ENCODE measurements around the gene C5. TPM values are rescaled to one million over a fixed set of nuclear protein-coding genes. Genes with fewer than 3 reads are reported as not detected.
A peak's percentile ranks its signal among the peaks of the same experiment; 100 is the strongest.

Gene C5
- total RNA-seq, 1 experiment from 2014 or later = 0.57 TPM

DNA sequence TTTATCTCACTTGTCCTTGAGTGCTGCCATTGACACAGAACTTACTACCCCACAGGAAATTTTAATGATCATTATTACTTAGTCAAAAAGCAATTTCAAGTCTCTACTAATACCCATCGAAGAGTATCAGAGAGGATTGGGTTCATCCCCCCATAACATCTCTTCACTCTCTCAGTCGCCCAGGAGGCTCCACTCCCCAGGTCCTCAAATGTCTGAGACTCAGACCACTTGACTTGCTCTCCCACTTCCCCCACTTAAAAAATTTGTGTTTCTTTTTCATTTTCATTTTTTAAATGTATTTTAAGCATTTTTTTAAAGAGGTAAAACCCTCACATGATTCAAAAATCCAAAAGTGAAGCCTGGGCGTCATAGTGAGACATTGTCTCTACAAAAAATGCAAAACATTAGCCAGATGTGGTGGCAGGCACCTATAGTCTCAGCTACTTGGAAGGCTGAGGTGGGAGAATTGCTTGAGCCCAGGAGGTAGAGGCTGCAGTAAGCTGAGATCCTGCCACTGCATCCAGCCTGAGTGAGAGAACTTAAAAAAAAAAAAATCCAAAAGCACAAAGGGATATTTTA, 66.7 kb downstream of the C5 start (continued):
- TF ChIP-seq ZNF512 (CRISPR knock-in tag; IDR thresholded peaks at IDR 0.05; ENCODE audit: borderline replicate concordance) (no peak), GRHL2 (CRISPR knock-in tag; IDR thresholded peaks at IDR 0.05; ENCODE audit: insufficient replicate concordance, severe bottlenecking) (no peak), MYBL2 (CRISPR knock-in tag; IDR thresholded peaks at IDR 0.05) (no peak), SP1 (CRISPR knock-in tag; conservative IDR thresholded peaks at IDR 0.05) (no peak)

GRCh38 chr9:120982836-120983235, 67.2 kb downstream of the C5 start:
- TF ChIP-seq HMGXB4 (CRISPR knock-in tag; IDR thresholded peaks at IDR 0.05) (no peak), KAT7 (CRISPR knock-in tag; IDR thresholded peaks at IDR 0.05; ENCODE audit: borderline replicate concordance) (no peak), GTF2I (CRISPR knock-in tag; conservative IDR thresholded peaks at IDR 0.05) (no peak), TEAD4 (CRISPR knock-in tag; IDR thresholded peaks at IDR 0.05) (no peak), PRRX2 (CRISPR knock-in tag; IDR thresholded peaks at IDR 0.05) (no peak), ZNF317 (CRISPR knock-in tag; IDR thresholded peaks at IDR 0.05; ENCODE audit: borderline replicate concordance, low read depth) (no peak)
- TF ChIP-seq, protein P1, sequence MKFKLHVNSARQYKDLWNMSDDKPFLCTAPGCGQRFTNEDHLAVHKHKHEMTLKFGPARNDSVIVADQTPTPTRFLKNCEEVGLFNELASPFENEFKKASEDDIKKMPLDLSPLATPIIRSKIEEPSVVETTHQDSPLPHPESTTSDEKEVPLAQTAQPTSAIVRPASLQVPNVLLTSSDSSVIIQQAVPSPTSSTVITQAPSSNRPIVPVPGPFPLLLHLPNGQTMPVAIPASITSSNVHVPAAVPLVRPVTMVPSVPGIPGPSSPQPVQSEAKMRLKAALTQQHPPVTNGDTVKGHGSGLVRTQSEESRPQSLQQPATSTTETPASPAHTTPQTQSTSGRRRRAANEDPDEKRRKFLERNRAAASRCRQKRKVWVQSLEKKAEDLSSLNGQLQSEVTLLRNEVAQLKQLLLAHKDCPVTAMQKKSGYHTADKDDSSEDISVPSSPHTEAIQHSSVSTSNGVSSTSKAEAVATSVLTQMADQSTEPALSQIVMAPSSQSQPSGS (CRISPR knock-in tag; IDR thresholded peaks at IDR 0.05; ENCODE audit: borderline replicate concordance, low read depth) = no peak

DNA sequence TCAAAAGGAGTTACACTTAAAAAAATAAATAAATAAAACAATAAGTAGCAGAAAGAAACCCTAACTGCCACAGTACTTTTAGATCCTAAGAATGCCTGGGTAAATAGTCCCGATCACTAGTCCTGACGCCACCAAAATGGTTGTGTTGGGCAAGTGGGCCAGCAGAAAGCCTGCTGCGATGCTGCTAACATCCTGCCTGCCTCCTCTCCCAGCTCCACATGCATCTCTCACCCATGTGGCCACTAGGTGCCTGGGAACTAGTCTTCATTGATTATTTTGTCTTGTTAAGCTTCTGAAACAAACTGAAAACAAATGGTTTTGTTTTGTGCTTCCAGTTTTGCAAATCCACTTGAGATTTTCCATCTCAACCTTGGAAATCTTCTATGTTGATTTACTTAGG, 69.1 kb downstream of the C5 start:
- H3K36me3 Mint-ChIP-seq = no peaks in the 10 kb centered on the region
- peaks cover 3% of the 10 kb centered on the region; the same call in 1 of the 2 replicates for H3K27me3 Mint-ChIP-seq (ENCODE audit: low read depth)
- no peak overlapping the region; the same call in 1 of the 2 replicates for H3K27ac Mint-ChIP-seq
- H3K9me3 Mint-ChIP-seq = peaks cover 3% of the 10 kb centered on the region
- no peak overlapping the region for H3K4me3 Mint-ChIP-seq
- DNase-seq (ENCODE audit: low spot score) (no peak), ATAC-seq (peak; percentile 75)
- ChIA-PET POLR2A (interaction anchor here (1.2 kb wide), 1 partner anchor 23 kb away, joined by 3 read pairs; no protein-coding TSS in a partner anchor), CTCF (interaction anchor here (0.6 to 3.3 kb wide), 50 partner anchors 9 to 421 kb away, joined by 3 to 71 read pairs (median 5); partner anchors contain the start of genes C5, CNTRL, FBXW2 and GSN)
- peaks cover 8% of the 10 kb centered on the region for H3K4me1 Mint-ChIP-seq
- no peak for TF ChIP-seq ZNF396 (CRISPR knock-in tag; IDR thresholded peaks at IDR 0.05; ENCODE audit: borderline replicate concordance)
- TF ChIP-seq, protein P2, sequence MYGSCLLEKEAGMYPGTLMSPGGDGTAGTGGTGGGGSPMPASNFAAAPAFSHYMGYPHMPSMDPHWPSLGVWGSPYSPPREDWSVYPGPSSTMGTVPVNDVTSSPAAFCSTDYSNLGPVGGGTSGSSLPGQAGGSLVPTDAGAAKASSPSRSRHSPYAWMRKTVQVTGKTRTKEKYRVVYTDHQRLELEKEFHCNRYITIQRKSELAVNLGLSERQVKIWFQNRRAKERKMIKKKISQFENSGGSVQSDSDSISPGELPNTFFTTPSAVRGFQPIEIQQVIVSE (CRISPR knock-in tag; IDR thresholded peaks at IDR 0.05; ENCODE audit: borderline replicate concordance) = no peak
- no peak for TF ChIP-seq ZNF671 (CRISPR knock-in tag; IDR thresholded peaks at IDR 0.05)
- no peak for TF ChIP-seq IRF2 (CRISPR knock-in tag; IDR thresholded peaks at IDR 0.05; ENCODE audit: borderline replicate concordance, low read depth)
- TF ChIP-seq MYBL2 (CRISPR knock-in tag; IDR thresholded peaks at IDR 0.05) = no peak
- no peak for TF ChIP-seq TEAD1 (CRISPR knock-in tag; IDR thresholded peaks at IDR 0.05)
- no peak for TF ChIP-seq NR2C2 (CRISPR knock-in tag; IDR thresholded peaks at IDR 0.05)
- no peak for TF ChIP-seq PRRX2 (CRISPR knock-in tag; IDR thresholded peaks at IDR 0.05)
- no peak for TF ChIP-seq SOX15 (CRISPR knock-in tag; IDR thresholded peaks at IDR 0.05)
- no peak for TF ChIP-seq TP53 (CRISPR knock-in tag; IDR thresholded peaks at IDR 0.05)
- TF ChIP-seq ZNF416 (CRISPR knock-in tag; IDR thresholded peaks at IDR 0.05) = no peak
- TF ChIP-seq CTCF (IDR thresholded peaks at IDR 0.05) = no peak
- no peak for TF ChIP-seq HMGXB4 (CRISPR knock-in tag; IDR thresholded peaks at IDR 0.05)
- TF ChIP-seq, protein P3, sequence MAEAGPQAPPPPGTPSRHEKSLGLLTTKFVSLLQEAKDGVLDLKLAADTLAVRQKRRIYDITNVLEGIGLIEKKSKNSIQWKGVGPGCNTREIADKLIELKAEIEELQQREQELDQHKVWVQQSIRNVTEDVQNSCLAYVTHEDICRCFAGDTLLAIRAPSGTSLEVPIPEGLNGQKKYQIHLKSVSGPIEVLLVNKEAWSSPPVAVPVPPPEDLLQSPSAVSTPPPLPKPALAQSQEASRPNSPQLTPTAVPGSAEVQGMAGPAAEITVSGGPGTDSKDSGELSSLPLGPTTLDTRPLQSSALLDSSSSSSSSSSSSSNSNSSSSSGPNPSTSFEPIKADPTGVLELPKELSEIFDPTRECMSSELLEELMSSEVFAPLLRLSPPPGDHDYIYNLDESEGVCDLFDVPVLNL (CRISPR knock-in tag; IDR thresholded peaks at IDR 0.05; ENCODE audit: borderline replicate concordance, low read depth) = no peak

More at GRCh38 chr9:120982836-120983235, 67.2 kb downstream of the C5 start:
- H3K9me3 Mint-ChIP-seq = peaks cover 3% of the 10 kb centered on the region
- no peak for ATAC-seq
- peaks cover 8% of the 10 kb centered on the region for H3K4me1 Mint-ChIP-seq
- no peak overlapping the region for H3K27ac Mint-ChIP-seq
- ChIA-PET POLR2A (no interaction called here), CTCF (interaction anchor here (1.0 to 3.3 kb wide), 2 partner anchors 54 to 73 kb away, joined by 4 to 58 read pairs; no protein-coding TSS in a partner anchor)
- peaks cover 3% of the 10 kb centered on the region; the same call in 1 of the 2 replicates for H3K27me3 Mint-ChIP-seq (ENCODE audit: low read depth)
- no peak for DNase-seq (ENCODE audit: low spot score)
- H3K36me3 Mint-ChIP-seq = no peaks in the 10 kb centered on the region
- no peak overlapping the region for H3K4me3 Mint-ChIP-seq

Measured in WTC11 (cell line).